Right ventricle myocardium inferior (tissue), 1 donor: ENCODE measurements around the gene CDRT15. TPM values are rescaled to one million over a fixed set of nuclear protein-coding genes. Genes with fewer than 3 reads are reported as not detected.
"Not testable (repeated sequence)": the region's sequence is repeated elsewhere in the genome, so short reads cannot be mapped to it uniquely, and the experiment has no call there.

Experiments used
- ATAC-seq: fragments of 200-7000 bp; cut with Tn5 transposase; one replicate; pipeline ENCODE4 v1.9.1; 2020; ENCODE audit warnings: mild to moderate bottlenecking, moderate library complexity
- DNase-seq: peaks from one replicate; pipeline ENCODE4 v3.0.0; 2021; ENCODE audit errors: missing footprints
- intact Hi-C: fragments of 100-400 bp; cut with DNase I; formaldehyde crosslinking; loops from one replicate; pipeline ENCODE4 v1.11.0; 2022
- long read RNA-seq: library from polyadenylated mRNA; unstranded; transcript quantifications from one replicate; pipeline ENCODE4 v2.0.0, GENCODE V29; 2021
- total RNA-seq: library from RNA; stranded (reverse); fragmentation: NEBNext Ultra II Directional; extraction: Animal tissue kit (Norgen Biotek cat#: 25700); gene quantifications from one replicate; pipeline ENCODE4 v1.2.1, GENCODE V29; 2021
- donor health status: DM: no; HTN: yes; CAD: no; lungs with severe emphysema.

The CDRT15 gene
- total RNA-seq: not detected
- long read RNA-seq: 0 reads

DNA sequence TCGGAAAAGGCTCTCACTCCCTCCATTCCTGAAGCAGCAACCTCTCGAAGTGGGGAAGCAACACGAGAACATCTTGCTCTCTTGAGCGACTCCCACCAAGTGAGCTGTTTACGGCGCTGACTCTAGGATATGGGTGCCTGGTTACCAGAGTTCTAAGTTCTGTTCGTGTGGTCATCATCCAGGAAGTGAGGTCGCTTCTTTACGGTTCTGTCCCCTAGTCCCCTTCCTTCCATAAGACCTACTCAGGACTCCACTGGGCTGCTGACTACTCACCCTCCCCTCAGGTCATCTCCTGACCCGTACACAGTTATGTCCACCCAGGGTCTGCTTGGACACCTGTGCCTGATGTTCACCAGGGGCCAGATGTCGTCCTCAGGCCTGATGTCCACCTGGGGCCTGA, at the start of gene CDRT15:
Gene CDRT15, minus strand, starts transcription at position 101 of the 400 bp plus-strand sequence. Its CDS starts 29 bp downstream, at position 72.
- ATAC-seq, DNase-seq, intact Hi-C loops: not testable (repeated sequence)

DNA sequence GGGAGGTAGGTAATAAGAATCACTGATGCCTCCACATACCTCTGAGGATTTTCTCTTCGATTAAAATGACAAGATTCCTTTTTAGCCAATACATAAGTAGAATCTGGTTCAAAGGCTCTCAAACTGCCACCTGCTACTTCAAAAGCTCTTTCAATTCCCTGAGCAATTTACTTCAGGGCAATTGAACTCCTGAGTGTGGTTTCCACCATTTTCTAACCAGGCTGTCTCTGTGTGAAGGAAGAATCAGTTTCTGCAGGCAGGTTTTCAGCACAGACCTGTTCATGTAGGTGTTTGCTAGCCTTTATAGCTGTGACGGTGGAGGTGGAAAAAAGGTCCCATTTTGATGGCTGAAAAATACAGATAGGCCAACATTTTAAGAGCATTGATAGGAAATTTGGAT, 46.1 kb upstream of the CDRT15 start:
- ATAC-seq: no peak
- no peak for DNase-seq
- intact Hi-C loops: no loop called here

DNA sequence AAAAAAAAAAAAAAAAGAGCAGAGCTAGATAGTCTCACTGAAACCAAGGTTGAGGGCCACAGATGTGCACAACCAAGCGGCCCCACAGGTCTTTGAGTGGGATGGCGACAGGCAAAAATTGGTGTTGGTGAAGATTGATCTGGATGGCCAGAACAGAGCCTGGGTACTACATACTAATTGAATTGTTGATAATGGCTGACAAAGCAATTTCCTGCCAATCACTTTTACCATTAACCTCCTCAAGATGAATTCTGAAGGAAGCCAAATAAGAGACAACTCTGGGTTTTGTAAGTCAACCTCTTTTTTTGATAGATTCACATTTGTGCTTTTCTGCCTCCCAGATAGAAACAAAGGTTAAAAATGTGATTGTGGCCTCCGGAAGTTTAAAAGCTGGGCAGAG, 44.9 kb upstream of the CDRT15 start:
- DNase-seq: no peak
- no peak for ATAC-seq
- intact Hi-C loops: no loop called here

DNA sequence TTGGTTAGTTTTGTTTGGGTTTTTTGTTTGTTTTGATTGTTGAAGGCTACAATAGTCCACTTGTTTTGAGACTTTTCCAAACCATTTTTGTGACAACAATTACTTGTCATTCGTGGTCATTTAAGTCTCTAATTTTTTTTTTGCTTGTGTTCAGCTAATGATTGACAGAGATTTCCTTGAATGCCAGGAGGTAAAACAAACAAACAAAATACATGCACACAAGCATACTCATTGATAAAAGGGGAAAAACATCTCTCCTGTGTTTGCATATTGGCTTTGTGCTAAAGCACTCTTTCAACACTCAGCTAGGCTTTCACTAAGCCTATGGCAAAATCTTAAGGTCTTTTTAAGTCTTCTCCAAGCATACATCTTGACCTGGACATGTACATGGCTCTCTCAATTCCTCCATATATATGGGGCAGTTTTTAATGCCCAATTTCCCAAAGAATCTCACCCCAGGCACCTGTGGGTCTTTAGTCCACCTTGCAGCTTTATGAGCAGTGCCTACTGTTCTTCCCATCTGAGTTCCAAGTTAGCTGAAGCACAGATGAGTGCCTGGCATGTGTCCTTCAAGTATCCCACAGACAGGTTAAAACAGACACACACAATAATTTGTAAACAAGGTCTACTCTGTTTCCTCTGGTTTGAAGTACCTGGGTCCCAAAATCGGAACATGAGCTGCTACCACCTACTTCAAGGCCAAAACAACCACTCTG, 40.0 kb upstream of the CDRT15 start:
- intact Hi-C loops: no loop called here
- ATAC-seq: no peak

DNA sequence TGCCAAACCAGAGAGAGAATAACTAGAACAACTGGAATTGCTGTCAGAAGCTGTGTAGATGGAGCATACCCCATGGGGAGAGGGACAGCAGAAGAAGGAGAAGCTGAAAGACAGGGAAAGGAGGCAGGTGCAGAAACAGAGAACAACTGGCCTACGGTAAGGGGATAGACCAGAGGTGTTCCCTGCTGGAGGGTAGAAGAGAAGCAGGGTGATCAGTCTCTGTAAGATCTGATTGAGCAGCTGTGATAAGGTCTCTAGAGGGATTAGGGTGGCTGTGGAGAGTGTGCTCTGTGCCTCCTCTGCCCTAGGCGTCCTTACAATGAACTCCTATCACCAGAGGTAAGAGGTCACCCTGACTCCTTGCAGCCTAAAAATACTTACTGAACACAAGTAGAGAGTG, 33.8 kb upstream of the CDRT15 start:
- DNase-seq (no peak), ATAC-seq (no peak)
- intact Hi-C loops: no loop called here

More for the DNA sequence above, 40.0 kb upstream of the CDRT15 start:
- no peak for DNase-seq

DNA sequence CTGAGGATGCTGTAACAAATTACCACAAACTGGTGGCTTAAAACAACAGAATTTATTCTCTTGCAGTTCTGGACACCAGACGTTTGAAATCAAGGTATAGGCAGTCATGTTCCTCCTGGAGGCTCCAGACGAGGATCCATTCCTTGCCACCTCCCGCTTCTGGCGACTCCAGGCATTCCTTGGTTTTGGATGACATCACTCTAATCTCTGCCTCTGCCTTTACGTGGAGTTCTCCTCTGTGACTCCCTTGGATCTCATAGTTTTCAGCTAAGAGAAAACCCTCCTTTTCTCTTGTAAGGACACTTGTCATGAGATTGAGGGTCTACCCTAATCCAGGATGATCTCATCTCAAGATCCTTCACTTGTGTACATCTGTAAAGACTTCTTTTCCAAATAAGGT, 32.8 kb upstream of the CDRT15 start:
- no peak for DNase-seq
- ATAC-seq: no peak
- intact Hi-C loops: no loop called here

GRCh38 chr17:14268264-14268663, 31.6 kb upstream of the CDRT15 start:
- intact Hi-C loops: no loop called here

DNA sequence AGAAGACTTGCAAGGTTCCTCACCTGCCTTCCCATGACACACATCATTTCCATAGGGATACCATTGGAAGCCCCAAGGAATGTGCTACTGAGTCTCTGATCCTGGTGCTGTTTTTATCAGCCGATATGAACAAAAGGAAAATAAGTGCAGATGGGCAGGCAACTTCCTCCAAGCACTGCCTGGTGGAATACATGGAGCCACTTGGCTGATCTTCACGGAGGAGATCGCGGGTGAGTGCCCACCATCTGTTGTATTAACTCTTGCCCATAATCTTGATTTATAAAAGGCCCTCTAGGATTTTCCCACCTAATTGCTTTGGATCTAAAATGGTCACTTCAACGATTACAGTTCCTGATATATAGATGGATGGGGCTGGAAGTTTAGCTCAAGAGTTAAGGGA, 24.7 kb upstream of the CDRT15 start:
- ATAC-seq (no peak), DNase-seq (no peak)
- intact Hi-C loops: no loop called here

More at GRCh38 chr17:14268264-14268663, 31.6 kb upstream of the CDRT15 start:
- ATAC-seq (no peak), DNase-seq (no peak)

DNA sequence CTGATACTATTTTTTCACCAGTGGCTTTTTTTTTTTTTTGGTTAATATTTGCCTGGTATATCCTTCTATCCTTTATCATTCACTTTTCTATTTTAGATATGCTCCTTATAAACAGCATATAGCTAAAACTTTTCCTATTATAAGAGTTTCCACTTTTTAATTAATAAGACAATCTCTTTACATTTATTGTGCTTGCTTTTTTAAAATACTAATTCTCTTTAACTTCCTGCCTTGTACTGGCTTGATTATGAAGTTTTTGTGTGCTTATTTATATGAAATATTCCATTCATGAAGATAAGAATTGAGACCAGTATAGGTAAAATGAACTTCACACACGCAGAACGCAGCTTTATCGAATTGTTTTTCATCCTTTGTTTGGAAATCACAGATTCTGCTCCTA, 9.0 kb upstream of the CDRT15 start:
- ATAC-seq (no peak), DNase-seq (no peak)
- intact Hi-C loops: no loop called here

- ATAC-seq (no peak), DNase-seq (no peak)
- intact Hi-C loops: no loop called here
Observed at GRCh38 chr17:14245002-14245401, 8.3 kb upstream of the CDRT15 start.

DNA sequence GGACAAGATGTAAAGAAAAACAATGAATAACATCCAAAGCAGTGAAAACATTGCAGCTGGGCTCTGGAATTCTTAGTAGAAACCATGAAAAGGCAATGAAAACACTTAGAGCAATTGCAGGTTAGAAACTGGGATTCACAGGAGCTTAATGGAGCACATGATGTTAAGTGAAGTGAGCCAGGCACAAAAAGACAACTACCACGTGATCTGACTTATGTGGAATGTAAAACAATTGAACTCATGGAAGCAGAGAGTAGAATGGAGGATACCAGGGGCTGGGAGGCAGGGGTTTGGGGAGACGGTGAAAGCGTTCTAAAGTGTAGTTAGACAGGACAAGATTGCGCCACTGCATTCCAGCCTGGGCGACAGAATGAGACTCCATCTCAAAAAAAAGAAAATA, 2.6 kb upstream of the CDRT15 start:
- ATAC-seq, intact Hi-C loops, DNase-seq: not testable (repeated sequence)

GRCh38 chr17:14236032-14236431, 630 bp downstream of the CDRT15 start:
- ATAC-seq, intact Hi-C loops, DNase-seq: not testable (repeated sequence)

DNA sequence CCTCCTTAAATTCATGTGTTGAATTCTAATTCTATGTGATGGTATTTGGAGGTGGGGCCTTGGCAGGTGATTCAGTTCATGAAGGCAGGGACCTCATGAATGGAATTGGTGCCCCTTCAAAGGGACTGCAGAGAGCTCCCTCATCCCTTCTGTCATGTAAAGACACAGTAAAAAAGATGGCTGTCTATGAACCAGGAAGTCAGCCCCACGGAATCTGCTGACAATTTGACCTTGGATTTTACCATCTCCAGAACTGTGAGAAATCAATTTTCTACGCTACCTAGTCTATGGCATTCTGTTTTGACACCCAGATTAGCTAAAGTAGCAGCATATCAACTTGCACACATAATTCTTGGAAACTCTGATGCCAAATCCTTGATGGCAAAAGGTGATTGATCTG, 1.6 kb downstream of the CDRT15 start:
- ATAC-seq, intact Hi-C loops, DNase-seq: not testable (repeated sequence)

DNA sequence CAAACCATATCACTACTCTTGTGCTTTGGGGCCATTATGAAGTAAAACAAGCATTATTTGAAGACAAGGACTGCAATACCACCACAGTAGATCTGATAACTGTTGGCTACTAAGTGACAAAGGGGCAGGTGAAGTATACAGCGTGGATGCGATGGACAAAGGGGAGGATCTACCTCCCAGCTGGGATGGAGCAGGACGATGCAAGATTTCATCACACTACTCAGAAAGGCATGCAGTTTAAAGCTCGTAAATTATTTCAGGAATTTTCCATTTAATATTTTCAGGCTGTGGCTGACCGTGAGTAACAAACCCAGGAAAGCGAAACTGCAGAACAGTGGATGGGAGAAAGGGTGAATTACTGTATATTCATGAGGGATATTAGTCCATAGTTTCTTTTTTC, 5.5 kb downstream of the CDRT15 start:
- intact Hi-C loops, DNase-seq, ATAC-seq: not testable (repeated sequence)

DNA sequence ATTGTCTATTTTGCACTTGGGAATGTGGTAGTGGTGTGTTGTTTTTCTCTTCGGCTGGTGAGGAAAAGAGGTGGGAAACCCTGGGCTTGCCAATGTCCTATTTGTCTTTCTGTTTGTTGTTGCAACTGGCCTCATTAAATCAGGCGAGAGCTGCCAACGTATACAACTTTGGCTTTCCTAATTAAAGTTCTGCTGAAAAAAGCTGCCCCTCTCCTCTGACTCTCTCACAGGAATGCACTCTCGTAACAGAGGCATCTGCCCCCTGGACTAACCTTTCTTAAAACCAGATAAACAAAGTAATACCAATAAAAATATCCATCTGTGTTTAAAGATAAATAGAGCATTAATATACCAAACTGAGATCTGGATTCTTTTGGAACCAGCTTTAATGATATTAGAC, 7.8 kb downstream of the CDRT15 start:
- intact Hi-C loops: no loop called here
- DNase-seq (no peak), ATAC-seq (no peak)

GRCh38 chr17:14227052-14227451, 9.6 kb downstream of the CDRT15 start:
- ATAC-seq (no peak), DNase-seq (no peak)
- intact Hi-C loops: no loop called here

DNA sequence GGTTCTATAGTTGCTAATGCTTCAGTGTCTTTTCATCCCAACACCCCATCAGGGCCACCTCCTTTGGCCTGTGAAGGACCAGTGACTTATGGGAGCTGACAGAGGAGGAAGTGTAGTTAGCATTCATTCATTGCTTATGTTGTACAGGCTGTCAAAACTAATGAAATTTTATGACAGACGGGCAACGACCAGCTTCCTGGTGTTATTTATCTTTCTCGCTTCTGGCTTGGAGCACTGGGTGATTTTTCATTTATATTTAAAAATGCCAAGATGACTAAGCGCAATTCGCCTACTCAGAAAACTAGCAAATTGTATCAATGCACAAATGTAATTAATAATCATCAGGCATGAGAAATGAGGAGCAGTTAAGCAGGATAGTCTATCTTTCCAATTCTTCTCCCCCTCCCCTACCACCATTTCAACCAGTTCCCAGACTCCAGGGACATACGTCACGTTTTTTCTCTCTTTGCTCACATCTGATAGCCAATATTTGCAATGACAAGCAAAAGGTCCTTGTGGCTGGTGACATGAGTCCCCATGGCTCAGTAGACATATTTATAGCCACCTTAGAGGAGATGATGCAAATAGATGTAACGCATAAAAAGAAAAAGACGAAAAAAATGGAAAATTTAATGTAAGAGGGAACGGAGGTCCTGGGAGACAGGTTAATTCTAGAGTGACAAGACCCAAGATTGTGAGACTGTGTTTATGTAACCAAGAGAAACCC, 11.2 kb downstream of the CDRT15 start:
- DNase-seq (no peak), ATAC-seq (no peak)
- intact Hi-C loops: no loop called here

- intact Hi-C loops: no loop called here
- no peak for DNase-seq
- no peak for ATAC-seq
Observed at GRCh38 chr17:14222611-14223010, 14.1 kb downstream of the CDRT15 start.

DNA sequence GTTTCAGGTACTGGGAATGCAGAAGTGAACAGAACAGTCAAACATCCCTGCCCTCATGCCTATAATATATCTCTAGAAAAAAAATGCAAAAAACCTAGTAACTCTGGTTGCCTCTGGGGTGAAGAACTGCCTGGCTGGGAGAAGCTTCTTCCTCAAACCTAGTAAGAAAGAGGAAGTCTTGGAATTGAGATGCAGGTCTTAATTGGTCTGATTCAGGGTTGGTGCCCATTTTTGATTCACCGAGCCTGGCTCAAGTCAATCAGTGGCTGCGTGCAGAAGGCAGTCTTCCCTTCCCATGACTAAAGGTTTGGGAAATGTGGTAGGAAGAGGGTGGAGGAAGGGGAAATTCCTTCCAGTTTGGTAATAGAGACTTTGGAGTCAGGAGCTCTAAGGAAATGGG, 22.4 kb downstream of the CDRT15 start:
- DNase-seq: no peak
- ATAC-seq: no peak
- intact Hi-C loops: loop anchor here (10.0 kb wide), 1 partner anchor 591 kb away; no protein-coding TSS in a partner anchor

DNA sequence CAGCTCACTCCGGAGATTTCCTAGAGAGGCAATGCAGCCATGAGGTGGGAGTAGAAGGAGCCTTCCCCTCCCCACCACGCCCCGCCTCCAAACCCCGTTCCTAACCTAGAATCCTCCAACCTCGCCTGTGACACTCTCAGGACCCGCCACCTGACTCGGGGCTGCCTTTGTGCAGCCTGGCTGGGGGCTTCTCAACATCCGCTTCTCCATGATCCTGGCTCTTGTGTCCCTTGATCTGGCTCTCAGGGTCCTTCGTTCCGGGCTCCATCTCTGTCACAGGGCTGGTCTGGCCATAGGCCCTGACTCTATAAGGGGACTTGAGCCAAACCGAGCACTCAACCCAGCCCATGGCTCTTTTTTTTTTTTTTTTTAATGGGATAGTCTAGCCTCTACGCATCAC, 24.3 kb downstream of the CDRT15 start:
- ATAC-seq (no peak), DNase-seq (no peak)
- intact Hi-C loops: loop anchor here (10.0 kb wide), 1 partner anchor 592 kb away; no protein-coding TSS in a partner anchor
